ENCODE results near the gene ZHX3. TPM values are rescaled to one million over a fixed set of nuclear protein-coding genes. Genes with fewer than 3 reads are reported as not detected.

The ZHX3 gene
- total RNA-seq, 1 experiment from 2014 or later, result 21.5 TPM

DNA sequence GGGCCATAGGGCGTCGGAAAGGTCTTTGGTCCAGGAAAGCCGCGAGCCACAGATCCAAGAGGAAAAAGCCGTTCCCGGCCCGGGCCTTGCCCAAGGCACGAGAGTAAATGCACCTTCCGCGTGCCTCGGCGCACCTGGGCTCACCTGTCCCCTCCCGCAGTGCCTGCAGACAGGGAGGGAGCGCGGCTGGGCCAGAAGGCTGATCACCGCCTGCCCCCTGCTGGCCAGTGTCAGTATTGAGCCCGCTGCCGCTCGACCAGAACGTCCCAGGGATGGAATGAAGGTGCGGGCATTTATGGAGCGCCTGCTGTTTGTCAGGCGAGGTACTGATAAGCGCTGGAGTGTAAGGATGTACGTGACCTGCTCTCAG, 22.4 kb upstream of the ZHX3 start:
- peak; percentile 80 to 97 for DNase-seq
- no TSS peak for BruUV-seq (replicated peaks)
- Histone ChIP-seq H4K20me1 (ENCODE audit: insufficient read depth) (no peaks in the 10 kb centered on the region), H2AFZ (peak overlapping the region; percentile 76), H3K4me3 (peak overlapping the region; percentile 54), H3K4me2 (peak overlapping the region; percentile 74), H3K9me2 (ENCODE audit: insufficient read depth) (no peaks in the 10 kb centered on the region), H3F3A (ENCODE audit: insufficient read depth, low read depth) (peaks cover 3% of the 10 kb centered on the region; the same call in 1 of the 2 replicates), H3K9me3 (ENCODE audit: insufficient read depth, low read depth) (no peaks in the 10 kb centered on the region), H3K4me1 (replicated peaks; ENCODE audit: insufficient read depth) (peaks cover 15% of the 10 kb centered on the region), H3K27me3 (ENCODE audit: insufficient read depth, low read depth) (no peaks in the 10 kb centered on the region), H3K27ac (no peak overlapping the region), H3K36me3 (ENCODE audit: low read depth) (no peaks in the 10 kb centered on the region), H3K79me2 (ENCODE audit: low read depth) (peaks cover 5% of the 10 kb centered on the region; the same call in 1 of the 2 replicates)
- POLR2A ChIA-PET (ENCODE audit: unreplicated experiment), result interaction anchor here (0.6 to 0.7 kb wide), 8 partner anchors 11 to 613 kb away, joined by 3 to 22 read pairs (median 6); no protein-coding TSS in a partner anchor
- intact Hi-C loops (cut with micrococcal nuclease; ENCODE audit: unreplicated experiment), result loop anchor here (1.0 to 5.0 kb wide), 10 partner anchors 23 to 1847 kb away; partner anchors contain the start of genes PLCG1, PTPRT and ZHX3
- CTCF ChIA-PET, result interaction anchor here (0.5 to 2.3 kb wide), 20 partner anchors 10 to 1659 kb away, joined by 3 to 57 read pairs (median 6); partner anchors contain the start of gene CHD6
- no peak for TF ChIP-seq EZH2 (IDR thresholded peaks at IDR 0.05; ENCODE audit: low read depth)
- TF ChIP-seq, protein P1, sequence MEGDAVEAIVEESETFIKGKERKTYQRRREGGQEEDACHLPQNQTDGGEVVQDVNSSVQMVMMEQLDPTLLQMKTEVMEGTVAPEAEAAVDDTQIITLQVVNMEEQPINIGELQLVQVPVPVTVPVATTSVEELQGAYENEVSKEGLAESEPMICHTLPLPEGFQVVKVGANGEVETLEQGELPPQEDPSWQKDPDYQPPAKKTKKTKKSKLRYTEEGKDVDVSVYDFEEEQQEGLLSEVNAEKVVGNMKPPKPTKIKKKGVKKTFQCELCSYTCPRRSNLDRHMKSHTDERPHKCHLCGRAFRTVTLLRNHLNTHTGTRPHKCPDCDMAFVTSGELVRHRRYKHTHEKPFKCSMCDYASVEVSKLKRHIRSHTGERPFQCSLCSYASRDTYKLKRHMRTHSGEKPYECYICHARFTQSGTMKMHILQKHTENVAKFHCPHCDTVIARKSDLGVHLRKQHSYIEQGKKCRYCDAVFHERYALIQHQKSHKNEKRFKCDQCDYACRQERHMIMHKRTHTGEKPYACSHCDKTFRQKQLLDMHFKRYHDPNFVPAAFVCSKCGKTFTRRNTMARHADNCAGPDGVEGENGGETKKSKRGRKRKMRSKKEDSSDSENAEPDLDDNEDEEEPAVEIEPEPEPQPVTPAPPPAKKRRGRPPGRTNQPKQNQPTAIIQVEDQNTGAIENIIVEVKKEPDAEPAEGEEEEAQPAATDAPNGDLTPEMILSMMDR (conservative IDR thresholded peaks at IDR 0.05), result peak; percentile 100

DNA sequence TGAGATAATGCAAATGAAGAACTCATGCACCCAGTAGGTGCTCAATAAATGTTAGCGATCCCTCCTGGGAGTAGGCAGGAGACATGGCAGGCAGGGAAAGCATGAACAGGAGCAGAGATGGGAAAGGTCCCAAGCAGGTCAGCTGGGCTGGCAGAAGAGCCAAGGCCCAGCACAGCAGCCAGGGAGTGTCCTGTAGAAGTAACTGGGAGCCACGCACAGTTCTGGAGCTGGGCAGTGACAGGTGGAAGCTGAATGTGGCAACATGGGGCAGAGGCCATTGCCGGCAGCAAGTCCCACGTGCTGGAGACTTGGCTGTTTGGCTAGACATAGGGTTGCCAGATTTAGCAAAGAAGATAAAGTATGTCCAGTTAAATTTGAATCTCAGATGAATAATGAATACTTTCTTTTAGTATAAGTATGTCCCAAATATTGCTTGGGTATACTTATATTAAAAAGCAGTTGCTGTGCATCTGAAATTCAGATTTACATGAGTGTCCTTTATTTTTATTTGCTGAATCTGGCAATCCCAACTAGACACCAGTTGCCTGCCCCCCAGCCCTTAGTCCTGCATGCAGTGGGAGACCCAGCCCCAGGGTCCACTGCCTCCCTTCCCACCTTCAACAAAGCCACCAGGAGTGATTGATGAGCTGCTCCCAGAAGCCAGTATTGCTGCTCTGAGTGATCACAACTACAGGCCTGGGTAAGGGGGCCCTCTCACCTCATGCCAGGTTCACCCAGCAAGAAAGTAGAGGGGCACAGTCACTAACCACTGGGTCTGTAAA, 19.4 kb upstream of the ZHX3 start:
- no peak for DNase-seq
- no peak overlapping the region for H3K27ac ChIP-seq
- H4K20me1 ChIP-seq (ENCODE audit: insufficient read depth), result no peaks in the 10 kb centered on the region
- H3K27me3 ChIP-seq (ENCODE audit: insufficient read depth, low read depth), result no peaks in the 10 kb centered on the region
- intact Hi-C loops (cut with micrococcal nuclease; ENCODE audit: unreplicated experiment), result no loop called here
- no peak for TF ChIP-seq EZH2 (IDR thresholded peaks at IDR 0.05; ENCODE audit: low read depth)
- TF ChIP-seq, protein P1 (conservative IDR thresholded peaks at IDR 0.05), result no peak
- peaks cover 5% of the 10 kb centered on the region; the same call in 1 of the 2 replicates for H3K79me2 ChIP-seq (ENCODE audit: low read depth)
- no peak overlapping the region for H3K4me2 ChIP-seq
- peaks cover 15% of the 10 kb centered on the region for H3K4me1 ChIP-seq (replicated peaks; ENCODE audit: insufficient read depth)
- H3K4me3 ChIP-seq, result no peak overlapping the region
- peaks cover 3% of the 10 kb centered on the region; the same call in 1 of the 2 replicates for H3F3A ChIP-seq (ENCODE audit: insufficient read depth, low read depth)
- no TSS peak for BruUV-seq (replicated peaks)
- no peaks in the 10 kb centered on the region for H3K9me2 ChIP-seq (ENCODE audit: insufficient read depth)
- ChIA-PET POLR2A (ENCODE audit: unreplicated experiment) (no interaction called here), CTCF (interaction anchor here (0.7 to 1.1 kb wide), 2 partner anchors 35 to 164 kb away, joined by 4 to 6 read pairs; no protein-coding TSS in a partner anchor)
- no peak overlapping the region for H2AFZ ChIP-seq
- H3K36me3 ChIP-seq (ENCODE audit: low read depth), result no peaks in the 10 kb centered on the region
- H3K9me3 ChIP-seq (ENCODE audit: insufficient read depth, low read depth), result no peaks in the 10 kb centered on the region

DNA sequence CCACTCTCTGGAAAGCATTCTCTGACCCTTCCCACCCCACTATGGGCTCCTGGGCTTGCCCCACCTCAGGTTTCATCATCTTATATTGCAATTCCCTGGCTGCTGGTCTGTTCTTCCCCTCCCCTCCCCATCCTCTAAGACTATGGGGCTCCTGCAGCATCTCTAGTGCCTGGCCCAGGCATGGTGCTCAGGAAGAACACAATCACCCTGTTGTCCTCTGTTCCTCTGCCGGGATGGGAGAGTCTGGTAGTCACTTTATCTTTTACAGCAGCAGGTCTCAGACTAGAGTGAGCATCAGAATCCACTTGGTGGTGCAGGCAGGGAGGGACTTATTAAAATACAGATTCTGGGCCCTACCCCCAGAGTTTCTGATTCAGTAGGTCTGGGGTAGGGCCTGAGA, 18.1 kb upstream of the ZHX3 start:
- TF ChIP-seq, protein P1 (conservative IDR thresholded peaks at IDR 0.05), result no peak
- H3K4me1 ChIP-seq (replicated peaks; ENCODE audit: insufficient read depth), result peaks cover 9% of the 10 kb centered on the region
- no peak overlapping the region for H3K4me3 ChIP-seq
- no peak for DNase-seq
- no peaks in the 10 kb centered on the region for H3K27me3 ChIP-seq (ENCODE audit: insufficient read depth, low read depth)
- H3K9me2 ChIP-seq (ENCODE audit: insufficient read depth), result no peaks in the 10 kb centered on the region
- no peaks in the 10 kb centered on the region for H3K9me3 ChIP-seq (ENCODE audit: insufficient read depth, low read depth)
- POLR2A ChIA-PET (ENCODE audit: unreplicated experiment), result no interaction called here
- intact Hi-C loops (cut with micrococcal nuclease; ENCODE audit: unreplicated experiment), result no loop called here
- H3K79me2 ChIP-seq (ENCODE audit: low read depth), result no peaks in the 10 kb centered on the region
- H2AFZ ChIP-seq, result no peak overlapping the region
- no peak overlapping the region for H3K4me2 ChIP-seq
- H3K27ac ChIP-seq, result no peak overlapping the region
- H3K36me3 ChIP-seq (ENCODE audit: low read depth), result no peaks in the 10 kb centered on the region
- BruUV-seq (replicated peaks), result no TSS peak
- H3F3A ChIP-seq (ENCODE audit: insufficient read depth, low read depth), result peaks cover 3% of the 10 kb centered on the region; the same call in 1 of the 2 replicates
- CTCF ChIA-PET, result no interaction called here
- no peaks in the 10 kb centered on the region for H4K20me1 ChIP-seq (ENCODE audit: insufficient read depth)

Data from PC-9 (cell line).